Measurements from ENCODE around the gene ZFYVE9.

Gene ZFYVE9

DNA sequence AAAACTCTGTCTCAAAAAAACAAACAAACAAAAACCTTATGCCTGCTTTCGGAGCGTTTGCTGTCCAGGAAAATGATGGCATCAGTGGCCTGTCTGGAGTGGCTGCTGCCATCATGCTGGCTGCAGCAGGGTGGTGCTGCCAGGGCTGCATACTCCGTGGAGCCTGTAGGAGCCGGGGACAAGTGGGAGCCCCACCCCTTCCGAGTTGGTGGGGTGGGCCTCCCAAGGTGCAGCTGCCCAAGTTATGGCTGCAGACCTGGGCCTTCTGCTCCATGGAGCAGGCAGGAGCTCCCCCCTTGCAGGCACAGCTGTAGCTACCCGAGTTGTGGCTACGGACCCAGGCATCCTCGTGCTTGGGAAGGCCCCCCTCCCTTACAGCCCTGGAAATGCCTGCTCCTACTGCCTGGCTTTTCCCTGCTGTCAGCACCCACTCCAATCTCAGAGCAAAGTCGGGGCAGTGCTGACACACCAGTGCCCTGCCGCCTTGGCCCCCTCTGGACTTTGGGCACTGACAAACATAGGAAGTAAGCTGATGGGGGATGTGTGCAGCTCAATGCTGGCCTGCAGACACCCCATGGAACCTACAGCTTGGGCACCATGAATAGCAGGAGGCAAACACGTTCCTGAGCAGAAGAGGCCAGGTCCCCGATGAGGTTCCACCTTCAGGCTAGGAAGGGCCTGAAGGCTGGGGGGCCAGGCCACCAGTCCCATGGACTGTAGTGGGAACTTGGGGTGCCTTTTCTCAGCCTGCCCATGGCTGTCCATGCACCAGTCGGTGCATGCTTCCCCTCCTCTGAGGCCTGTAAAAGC, 163.7 kb downstream of the ZFYVE9 start:
- Histone ChIP-seq H3K27ac (ENCODE audit: low read depth, low read length) (no peak overlapping the region), H3K4me3 (ENCODE audit: low read depth, low read length) (no peak overlapping the region), H3K36me3 (ENCODE audit: control insufficient read depth, insufficient read depth, low read length) (peaks cover 8% of the 10 kb centered on the region; the same call in 1 of the 2 replicates), H3K9me3 (ENCODE audit: control insufficient read depth, insufficient read depth, low read depth, low read length) (no peaks in the 10 kb centered on the region), H3K4me1 (ENCODE audit: control insufficient read depth, insufficient read depth, low read length) (no peaks in the 10 kb centered on the region), H3K9ac (ENCODE audit: low read length) (no peak overlapping the region), H3K27me3 (ENCODE audit: control insufficient read depth, insufficient read depth, low read length) (no peaks in the 10 kb centered on the region)

DNA sequence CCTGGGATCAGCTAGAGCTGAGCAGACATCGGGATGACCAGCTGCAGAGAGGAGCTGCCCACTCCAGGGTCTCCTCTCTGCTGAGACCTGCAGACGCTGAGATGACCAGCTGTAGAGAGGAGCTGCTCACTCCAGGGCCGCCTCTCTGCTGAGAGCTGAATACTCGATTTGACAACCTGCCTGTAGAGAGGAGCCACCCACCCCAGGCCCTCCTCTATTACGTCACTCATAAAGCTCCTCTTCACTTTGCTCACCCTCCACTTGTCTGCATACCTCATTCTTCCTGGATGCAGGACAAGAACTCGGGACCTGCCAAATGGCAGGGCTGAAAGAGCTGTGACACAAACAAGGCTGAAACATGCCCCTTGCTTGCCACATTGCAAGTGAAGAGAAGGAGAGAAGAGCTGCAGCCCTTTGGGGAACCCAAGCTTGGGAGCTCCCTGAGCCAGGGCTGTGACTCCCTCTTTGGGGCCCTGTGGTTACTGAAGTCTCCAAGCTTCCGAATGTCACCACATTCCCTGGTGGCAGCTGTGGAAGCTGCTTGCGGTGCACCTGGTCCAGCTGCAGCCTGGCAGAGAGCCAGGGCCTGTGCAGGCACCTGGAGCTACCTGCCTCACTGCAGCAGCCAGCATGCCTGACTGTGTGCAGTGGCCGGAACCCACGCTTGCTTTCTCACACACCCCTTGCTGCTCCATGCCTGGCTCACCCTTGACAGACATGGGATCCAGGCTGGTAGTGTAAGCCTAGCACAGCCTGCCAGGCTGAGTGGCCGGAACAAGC, 164.5 kb downstream of the ZFYVE9 start:
- Histone ChIP-seq H3K4me3 (ENCODE audit: low read depth, low read length) (no peak overlapping the region), H3K36me3 (ENCODE audit: control insufficient read depth, insufficient read depth, low read length) (peaks cover 8% of the 10 kb centered on the region; the same call in 1 of the 2 replicates)

DNA sequence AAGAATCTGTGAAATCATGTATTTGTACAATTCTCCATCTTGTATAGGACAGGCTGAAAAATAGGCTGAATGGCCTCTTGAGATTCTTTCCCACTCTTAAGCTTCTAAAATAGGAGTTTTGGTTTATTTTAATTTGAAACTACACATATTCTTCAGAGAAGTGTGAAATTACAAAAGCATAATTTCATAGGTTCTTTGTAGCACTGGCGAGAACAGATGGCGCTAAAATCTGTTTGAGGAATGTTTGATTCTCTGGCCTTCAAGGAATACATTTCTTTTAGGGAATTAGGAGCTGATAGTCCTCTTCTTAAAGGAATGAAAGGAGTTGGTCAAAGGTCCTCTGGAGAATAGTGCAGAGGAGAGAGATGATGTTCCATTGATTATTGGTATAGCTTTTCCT, 179.2 kb downstream of the ZFYVE9 start:
- Histone ChIP-seq H3K9ac (ENCODE audit: low read length) (no peak overlapping the region), H3K27me3 (ENCODE audit: control insufficient read depth, insufficient read depth, low read length) (no peaks in the 10 kb centered on the region), H3K9me3 (ENCODE audit: control insufficient read depth, insufficient read depth, low read depth, low read length) (no peaks in the 10 kb centered on the region), H3K4me1 (ENCODE audit: control insufficient read depth, insufficient read depth, low read length) (peaks cover 7% of the 10 kb centered on the region), H3K4me3 (ENCODE audit: low read depth, low read length) (no peak overlapping the region), H3K36me3 (ENCODE audit: control insufficient read depth, insufficient read depth, low read length) (no peaks in the 10 kb centered on the region), H3K27ac (ENCODE audit: low read depth, low read length) (no peak overlapping the region)

More for the DNA sequence above, 164.5 kb downstream of the ZFYVE9 start:
- no peaks in the 10 kb centered on the region for H3K9me3 ChIP-seq (ENCODE audit: control insufficient read depth, insufficient read depth, low read depth, low read length)
- no peak overlapping the region for H3K27ac ChIP-seq (ENCODE audit: low read depth, low read length)
- no peak overlapping the region for H3K9ac ChIP-seq (ENCODE audit: low read length)
- no peaks in the 10 kb centered on the region for H3K27me3 ChIP-seq (ENCODE audit: control insufficient read depth, insufficient read depth, low read length)
- no peaks in the 10 kb centered on the region for H3K4me1 ChIP-seq (ENCODE audit: control insufficient read depth, insufficient read depth, low read length)

DNA sequence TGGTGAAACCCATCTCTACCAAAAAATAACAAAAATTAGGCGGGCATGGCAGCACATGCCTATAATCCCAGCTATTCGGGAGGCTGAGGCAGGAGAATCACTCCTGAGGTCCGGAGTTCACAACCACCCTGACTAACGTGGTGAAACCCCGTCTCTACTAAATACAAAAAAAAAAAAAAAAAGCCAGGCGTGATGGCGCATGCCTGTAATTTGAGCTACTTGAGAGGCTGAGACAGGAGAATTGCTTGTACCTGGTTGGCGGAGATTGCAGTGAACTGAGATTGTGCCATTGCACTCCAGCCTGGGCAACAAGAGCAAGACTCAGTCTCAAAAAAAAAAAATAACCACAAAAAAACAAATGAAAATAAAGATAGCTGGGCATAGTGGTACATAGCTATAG, 181.8 kb downstream of the ZFYVE9 start:
- Histone ChIP-seq H3K27me3 (ENCODE audit: control insufficient read depth, insufficient read depth, low read length) (no peaks in the 10 kb centered on the region), H3K4me1 (ENCODE audit: control insufficient read depth, insufficient read depth, low read length) (peaks cover 12% of the 10 kb centered on the region), H3K36me3 (ENCODE audit: control insufficient read depth, insufficient read depth, low read length) (no peaks in the 10 kb centered on the region), H3K4me3 (ENCODE audit: low read depth, low read length) (no peak overlapping the region), H3K27ac (ENCODE audit: low read depth, low read length) (no peak overlapping the region), H3K9me3 (ENCODE audit: control insufficient read depth, insufficient read depth, low read depth, low read length) (no peaks in the 10 kb centered on the region), H3K9ac (ENCODE audit: low read length) (no peak overlapping the region)

DNA sequence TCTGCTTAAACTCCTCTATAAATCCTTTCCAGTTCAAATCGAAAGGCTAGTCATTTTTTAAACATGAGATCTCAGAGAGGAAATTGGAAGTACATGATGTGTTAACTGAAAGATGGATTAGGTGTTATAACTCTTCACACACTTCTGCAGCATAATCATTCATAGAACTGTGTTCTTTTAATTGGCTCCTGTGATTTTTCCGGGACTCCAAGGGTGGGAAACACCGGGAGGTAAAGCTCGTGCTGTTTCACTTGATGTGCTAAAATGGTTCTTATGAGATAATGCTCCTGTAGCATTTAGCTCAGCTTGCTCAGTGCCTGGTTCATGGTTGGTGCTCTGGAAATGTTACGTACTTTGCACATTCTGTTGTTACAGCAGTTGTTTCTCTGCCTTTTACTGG, 183.9 kb downstream of the ZFYVE9 start:
- Histone ChIP-seq H3K9me3 (ENCODE audit: control insufficient read depth, insufficient read depth, low read depth, low read length) (no peaks in the 10 kb centered on the region), H3K4me3 (ENCODE audit: low read depth, low read length) (no peak overlapping the region), H3K27me3 (ENCODE audit: control insufficient read depth, insufficient read depth, low read length) (no peaks in the 10 kb centered on the region), H3K4me1 (ENCODE audit: control insufficient read depth, insufficient read depth, low read length) (peaks cover 13% of the 10 kb centered on the region), H3K27ac (ENCODE audit: low read depth, low read length) (no peak overlapping the region), H3K36me3 (ENCODE audit: control insufficient read depth, insufficient read depth, low read length) (no peaks in the 10 kb centered on the region), H3K9ac (ENCODE audit: low read length) (no peak overlapping the region)

DNA sequence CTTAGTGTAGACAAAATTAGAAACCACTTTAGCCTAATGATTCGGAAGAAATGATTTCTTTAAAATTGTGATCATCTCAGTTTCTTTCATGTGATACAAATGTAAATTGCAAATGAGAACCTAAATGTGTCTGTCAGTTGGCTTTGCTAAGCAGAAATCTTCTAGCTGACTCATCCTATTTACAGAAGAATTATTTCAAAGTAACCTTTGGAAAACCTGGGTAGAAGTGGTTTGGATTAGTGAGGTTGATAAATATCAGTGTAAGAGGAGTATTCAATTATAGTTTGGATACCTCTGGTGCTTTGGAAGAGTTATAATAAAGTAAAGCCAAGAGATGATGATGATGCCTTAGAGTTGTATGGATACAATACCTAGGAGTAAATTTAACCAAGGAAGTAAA, 186.7 kb downstream of the ZFYVE9 start:
- Histone ChIP-seq H3K9me3 (ENCODE audit: control insufficient read depth, insufficient read depth, low read depth, low read length) (no peaks in the 10 kb centered on the region), H3K4me3 (ENCODE audit: low read depth, low read length) (no peak overlapping the region)

DNA sequence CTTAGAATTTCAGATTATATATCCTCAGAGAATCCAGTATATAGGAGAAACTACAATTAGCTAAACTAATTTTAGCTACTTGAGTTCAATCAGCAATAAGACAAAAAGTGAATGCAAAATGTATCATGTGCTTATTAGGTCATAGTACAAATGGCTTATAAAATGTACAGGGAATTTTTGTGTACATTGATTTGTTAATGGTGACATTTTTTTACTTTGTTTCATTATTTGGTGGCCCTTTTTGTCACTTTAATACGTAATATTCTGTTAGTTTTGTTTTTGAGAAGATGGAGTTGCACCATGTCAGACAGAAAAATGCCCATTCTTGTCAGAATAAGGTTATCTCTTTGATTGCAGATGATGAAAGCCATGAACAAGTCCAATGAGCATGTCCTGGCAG, 190.5 kb downstream of the ZFYVE9 start:
- Histone ChIP-seq H3K9ac (ENCODE audit: low read length) (no peak overlapping the region), H3K36me3 (ENCODE audit: control insufficient read depth, insufficient read depth, low read length) (peaks cover 11% of the 10 kb centered on the region), H3K9me3 (ENCODE audit: control insufficient read depth, insufficient read depth, low read depth, low read length) (no peaks in the 10 kb centered on the region), H3K27ac (ENCODE audit: low read depth, low read length) (no peak overlapping the region), H3K4me3 (ENCODE audit: low read depth, low read length) (no peak overlapping the region), H3K4me1 (ENCODE audit: control insufficient read depth, insufficient read depth, low read length) (peaks cover 9% of the 10 kb centered on the region), H3K27me3 (ENCODE audit: control insufficient read depth, insufficient read depth, low read length) (no peaks in the 10 kb centered on the region)

More for the DNA sequence above, 186.7 kb downstream of the ZFYVE9 start:
- Histone ChIP-seq H3K4me1 (ENCODE audit: control insufficient read depth, insufficient read depth, low read length) (peaks cover 17% of the 10 kb centered on the region), H3K36me3 (ENCODE audit: control insufficient read depth, insufficient read depth, low read length) (no peaks in the 10 kb centered on the region), H3K27me3 (ENCODE audit: control insufficient read depth, insufficient read depth, low read length) (no peaks in the 10 kb centered on the region), H3K9ac (ENCODE audit: low read length) (no peak overlapping the region), H3K27ac (ENCODE audit: low read depth, low read length) (no peak overlapping the region)

DNA sequence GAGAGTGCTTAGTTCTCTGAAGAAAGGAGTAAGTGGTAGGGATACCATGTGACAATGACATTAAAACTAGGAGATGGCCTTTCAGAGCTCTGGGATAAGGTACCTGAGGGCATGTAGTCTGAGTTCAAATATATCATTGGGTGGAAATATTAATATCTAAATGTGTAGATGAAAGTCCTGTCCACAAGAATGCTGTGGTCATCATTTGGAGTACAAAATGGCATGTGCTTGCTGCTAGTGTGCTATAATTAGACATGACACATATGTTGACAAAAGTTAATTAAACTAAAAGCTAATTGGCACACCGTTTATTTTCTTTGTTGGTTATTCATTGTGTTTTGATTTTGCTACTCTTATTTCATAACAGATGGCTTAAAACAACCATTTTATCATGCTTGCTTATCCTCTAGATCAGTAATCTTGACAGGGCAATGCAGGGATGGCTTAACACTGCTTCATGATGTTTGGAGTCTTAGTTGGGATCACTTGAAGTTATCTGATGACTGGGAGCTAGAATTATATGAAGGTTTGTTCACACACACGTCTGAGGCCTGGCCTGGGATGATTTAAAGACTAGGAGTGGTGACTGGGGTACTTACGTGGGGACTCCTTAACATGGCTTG, 193.1 kb downstream of the ZFYVE9 start:
- Histone ChIP-seq H3K4me1 (ENCODE audit: control insufficient read depth, insufficient read depth, low read length) (peaks cover 4% of the 10 kb centered on the region), H3K9me3 (ENCODE audit: control insufficient read depth, insufficient read depth, low read depth, low read length) (no peaks in the 10 kb centered on the region), H3K9ac (ENCODE audit: low read length) (no peak overlapping the region), H3K27me3 (ENCODE audit: control insufficient read depth, insufficient read depth, low read length) (no peaks in the 10 kb centered on the region), H3K27ac (ENCODE audit: low read depth, low read length) (no peak overlapping the region), H3K36me3 (ENCODE audit: control insufficient read depth, insufficient read depth, low read length) (peaks cover 14% of the 10 kb centered on the region), H3K4me3 (ENCODE audit: low read depth, low read length) (no peak overlapping the region)

DNA sequence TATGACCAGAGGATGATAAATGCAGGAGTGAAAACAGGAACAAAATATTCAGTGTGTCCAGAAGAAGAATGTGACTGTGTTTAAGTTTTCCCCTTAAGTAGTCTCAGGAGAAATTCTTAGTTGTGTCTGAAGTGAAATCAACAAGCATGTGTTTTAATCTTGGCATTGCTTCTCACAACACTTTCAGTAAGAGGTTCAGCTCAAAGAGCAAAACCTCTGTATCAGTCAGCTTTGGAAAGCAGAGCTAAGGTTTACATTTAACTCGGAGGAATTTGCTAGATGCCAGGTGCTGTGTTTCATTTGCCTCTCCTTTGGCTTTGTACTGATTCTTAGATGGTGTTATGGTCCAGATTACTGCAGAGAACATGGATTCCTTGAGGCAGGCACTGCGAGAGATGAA, 195.6 kb downstream of the ZFYVE9 start:
- H3K27ac ChIP-seq (ENCODE audit: low read depth, low read length): no peak overlapping the region
- no peak overlapping the region for H3K4me3 ChIP-seq (ENCODE audit: low read depth, low read length)
- peaks cover 4% of the 10 kb centered on the region; the same call in 1 of the 2 replicates for H3K4me1 ChIP-seq (ENCODE audit: control insufficient read depth, insufficient read depth, low read length)
- H3K36me3 ChIP-seq (ENCODE audit: control insufficient read depth, insufficient read depth, low read length): peaks cover 19% of the 10 kb centered on the region
- no peaks in the 10 kb centered on the region for H3K27me3 ChIP-seq (ENCODE audit: control insufficient read depth, insufficient read depth, low read length)
- H3K9ac ChIP-seq (ENCODE audit: low read length): no peak overlapping the region
- no peaks in the 10 kb centered on the region for H3K9me3 ChIP-seq (ENCODE audit: control insufficient read depth, insufficient read depth, low read depth, low read length)

DNA sequence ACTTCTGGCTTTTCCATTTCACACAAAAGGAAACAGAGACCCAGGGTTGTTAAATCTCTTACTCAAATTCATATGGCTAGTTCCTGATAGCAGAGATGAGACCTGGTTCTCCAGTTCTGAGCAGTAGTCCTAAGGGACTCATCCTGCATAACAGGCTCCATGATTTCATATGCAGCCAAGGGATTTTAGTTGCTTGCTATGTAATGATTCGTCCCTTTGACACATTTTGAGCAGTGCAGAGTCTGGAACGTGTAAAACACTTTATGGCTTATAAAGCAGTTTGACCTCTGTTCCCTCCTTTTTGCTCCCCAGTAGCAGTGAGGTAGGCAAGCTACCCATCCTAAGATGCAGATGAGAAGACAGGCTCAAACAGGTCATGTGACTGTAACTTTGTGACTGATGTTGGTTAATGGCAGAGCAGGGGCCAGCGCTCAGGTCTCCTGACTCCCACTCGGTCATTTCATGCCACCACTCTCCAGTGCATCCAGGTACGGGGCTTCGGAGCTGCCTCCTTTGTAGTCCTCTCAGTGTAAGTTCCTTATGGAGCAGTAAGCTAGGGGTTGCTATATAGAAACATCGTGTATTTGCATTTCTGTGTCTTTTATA, 199.9 kb downstream of the ZFYVE9 start:
- H3K36me3 ChIP-seq (ENCODE audit: control insufficient read depth, insufficient read depth, low read length): peaks cover 22% of the 10 kb centered on the region
- H3K27me3 ChIP-seq (ENCODE audit: control insufficient read depth, insufficient read depth, low read length): no peaks in the 10 kb centered on the region
- H3K9ac ChIP-seq (ENCODE audit: low read length): peak overlapping the region; percentile 16
- no peaks in the 10 kb centered on the region for H3K9me3 ChIP-seq (ENCODE audit: control insufficient read depth, insufficient read depth, low read depth, low read length)
- H3K27ac ChIP-seq (ENCODE audit: low read depth, low read length): no peak overlapping the region
- H3K4me1 ChIP-seq (ENCODE audit: control insufficient read depth, insufficient read depth, low read length): no peaks in the 10 kb centered on the region
- no peak overlapping the region for H3K4me3 ChIP-seq (ENCODE audit: low read depth, low read length)

All from HUES6 (cell line).